Head of caudate nucleus (tissue), 42 donors: ENCODE data around the gene ACYP2.
"Not testable (repeated sequence)": the region's sequence is repeated elsewhere in the genome, so short reads cannot be mapped to it uniquely, and the experiment has no call there.

Source experiments
- DNase-seq, 42 donors: peaks; one replicate each; pipeline versions ENCODE4 v3.0.0 to v3.0.0-alpha.2; 2020 to 2021; ENCODE audit warnings: mixed read lengths in 7 of 42
- intact Hi-C: fragments of 100-400 bp; cut with DNase I; formaldehyde crosslinking; loops from one replicate; pipeline ENCODE4 v1.15.0; 2022

ACYP2 gene

DNA sequence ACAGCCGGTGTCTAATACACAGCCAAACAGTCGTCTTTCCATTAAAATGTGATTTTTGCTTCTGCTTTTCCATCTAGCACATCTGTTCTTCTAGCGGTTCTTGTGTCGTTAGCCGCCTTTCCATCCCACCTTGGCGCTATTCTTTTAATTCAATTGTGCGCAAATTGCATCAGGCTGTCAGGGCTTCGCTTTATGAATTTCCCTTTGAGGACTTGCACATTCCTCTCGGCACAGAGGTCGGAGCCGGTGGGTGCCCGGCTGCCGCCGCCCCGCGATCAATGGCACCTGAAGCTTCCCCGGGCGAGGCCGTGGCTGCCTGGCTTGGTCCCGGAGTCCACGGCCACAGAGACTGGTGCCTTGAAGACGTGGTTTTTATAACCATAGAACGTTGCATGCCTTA, 174.5 kb downstream of the ACYP2 start:
- intact Hi-C loops = no loop called here
- peak in 16 of 42 donors; percentile 9 to 50 (median 21) for DNase-seq

DNA sequence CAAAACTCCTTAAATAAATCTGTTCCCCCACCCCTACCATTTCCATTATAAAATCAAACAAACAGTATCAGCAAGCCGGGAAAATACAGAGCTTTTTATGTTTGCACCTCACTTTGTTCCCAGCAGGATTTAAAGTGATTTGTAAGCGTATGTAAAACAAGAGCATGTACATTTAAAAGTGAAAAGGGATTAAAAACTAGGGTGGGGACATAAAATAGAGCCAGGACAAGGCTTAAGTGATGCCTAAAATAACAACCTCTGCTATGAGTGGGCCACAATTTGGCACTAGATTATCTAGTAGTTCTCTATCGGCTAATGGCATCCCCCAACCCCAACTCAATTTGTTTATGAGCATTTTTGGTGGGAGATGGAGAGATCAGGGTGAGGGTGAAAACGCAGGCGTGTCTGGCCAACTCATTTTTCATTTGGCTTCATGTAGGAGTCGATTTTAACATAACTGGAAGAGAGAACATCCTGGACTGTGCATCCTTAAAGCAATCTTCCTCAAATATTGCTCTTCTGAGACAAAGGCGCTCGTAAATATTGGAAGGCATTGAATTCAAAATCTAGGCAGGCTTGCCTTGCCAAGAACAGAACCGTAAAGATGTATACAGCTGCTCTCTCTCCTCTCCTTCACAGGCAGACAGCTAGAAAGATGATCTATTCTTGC, 175.1 kb downstream of the ACYP2 start:
- intact Hi-C loops = no loop called here

DNA sequence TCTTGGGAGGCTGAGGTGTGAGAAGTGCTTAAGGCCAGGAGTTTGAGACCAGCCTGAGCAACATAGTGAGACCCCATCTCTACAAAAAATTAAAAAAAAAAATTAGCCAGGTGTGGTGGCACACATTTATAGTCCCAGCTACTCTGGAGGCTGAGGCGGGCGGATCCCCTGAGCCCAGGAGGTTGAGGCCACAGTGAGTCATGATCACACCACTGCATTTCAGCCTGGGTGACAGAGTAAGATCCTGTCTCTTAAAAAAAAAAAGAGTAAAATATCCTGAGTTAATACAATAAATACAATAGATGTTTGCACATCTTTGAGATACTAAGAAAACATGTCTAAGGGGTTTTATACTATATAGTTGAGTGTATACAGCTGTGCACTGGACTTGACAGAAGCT, 179.2 kb downstream of the ACYP2 start:
- intact Hi-C loops, DNase-seq: not testable (repeated sequence)

More for the DNA sequence above, 175.1 kb downstream of the ACYP2 start:
- peak in 1 of 42 donors; percentile 23 for DNase-seq

DNA sequence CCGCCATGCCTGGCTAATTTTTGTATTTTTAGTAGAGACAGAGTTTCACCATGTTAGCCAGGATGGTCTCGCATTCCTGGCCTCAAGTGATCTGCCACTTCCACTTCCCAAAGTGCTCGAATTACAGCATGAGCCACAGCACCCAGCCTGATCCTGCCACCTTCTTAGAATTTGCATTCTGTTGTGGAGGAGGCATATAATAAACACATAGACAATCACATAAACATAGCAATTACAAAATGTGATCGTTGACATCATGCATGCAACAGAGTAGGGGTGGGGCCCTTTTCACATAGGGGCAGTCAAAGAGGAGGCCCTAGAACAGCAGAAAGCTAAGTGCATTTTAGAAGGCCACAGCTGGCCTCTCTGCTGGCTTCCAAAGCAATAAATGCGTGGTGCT, 180.5 kb downstream of the ACYP2 start:
- intact Hi-C loops = no loop called here
- DNase-seq = no peak

DNA sequence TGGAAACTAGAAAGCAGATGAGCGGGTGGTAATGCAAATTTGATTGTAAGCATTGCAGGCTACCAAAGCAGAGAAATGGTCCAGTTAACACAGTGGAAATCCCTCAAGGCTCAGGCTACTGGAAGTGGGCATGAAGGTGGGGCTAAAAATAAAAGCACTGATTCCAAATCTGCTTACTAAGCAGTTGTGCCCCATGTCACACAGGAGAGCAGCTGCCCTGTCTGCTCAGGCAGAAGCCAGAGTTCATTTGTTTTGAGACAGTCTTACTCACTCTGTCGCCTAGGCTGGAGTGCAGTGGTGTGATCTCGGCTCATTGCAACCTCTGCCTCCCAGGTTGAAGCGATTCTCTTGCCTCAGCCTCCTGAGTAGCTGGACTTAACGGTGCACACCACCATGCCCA, 183.1 kb downstream of the ACYP2 start:
- intact Hi-C loops = no loop called here
- DNase-seq = no peak

DNA sequence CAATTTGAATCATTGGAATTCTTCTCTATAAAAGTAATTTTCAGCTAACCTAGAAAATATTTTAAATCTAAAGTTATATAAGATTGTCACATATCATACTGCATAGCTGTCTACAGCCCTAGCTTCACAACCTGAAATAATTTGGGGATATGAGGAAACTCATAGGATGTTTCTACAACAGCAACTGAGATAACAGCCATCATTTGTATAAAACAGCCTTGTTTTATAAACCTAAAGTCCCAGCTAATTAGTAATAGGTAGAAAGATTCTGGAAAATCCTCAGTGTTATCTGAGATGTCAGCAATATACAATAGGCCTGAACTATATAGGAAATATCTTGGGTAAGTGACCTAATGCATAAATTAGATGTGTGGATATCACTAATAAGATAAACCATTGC, 188.2 kb downstream of the ACYP2 start:
- intact Hi-C loops = no loop called here
- DNase-seq = no peak

DNA sequence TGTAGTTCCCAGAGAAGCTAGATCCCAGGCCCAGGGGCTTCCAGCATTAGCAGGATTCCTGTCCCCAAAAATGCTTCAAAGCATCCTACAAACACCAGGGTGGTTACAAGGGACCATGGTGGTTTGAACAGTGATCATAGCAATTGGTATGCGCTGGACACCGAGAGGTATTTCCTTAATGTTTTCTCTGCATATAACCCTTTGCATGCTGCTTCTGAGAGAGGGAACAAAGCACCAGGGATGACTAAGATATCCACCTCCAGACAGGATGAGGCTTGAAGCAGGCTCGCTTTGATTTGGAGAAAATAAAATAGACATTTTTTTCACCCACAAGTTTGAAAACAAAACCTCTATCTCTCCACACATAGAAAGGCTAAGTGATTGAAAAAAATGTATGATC, 191.1 kb downstream of the ACYP2 start:
- intact Hi-C loops = no loop called here
- no peak for DNase-seq

DNA sequence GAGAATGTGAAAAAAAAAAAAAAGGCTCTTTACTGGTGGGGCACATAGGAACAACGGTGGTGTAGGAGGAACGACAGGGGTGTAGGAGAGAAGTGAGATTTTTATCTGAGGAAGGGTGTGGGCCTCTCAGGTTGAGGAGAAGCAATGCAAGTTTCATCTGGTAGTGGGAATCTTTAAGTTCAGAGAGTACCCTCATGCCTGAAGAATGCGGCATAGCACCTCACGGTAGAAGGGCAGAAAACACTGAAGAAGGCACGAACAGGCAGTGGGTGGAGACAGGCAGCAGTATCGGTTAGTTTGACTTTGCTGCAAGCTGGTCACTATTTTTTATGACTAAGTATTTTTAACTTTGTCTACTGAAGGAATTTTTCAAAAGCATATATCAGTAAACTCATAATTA, 192.8 kb downstream of the ACYP2 start:
- intact Hi-C loops = no loop called here
- DNase-seq = no peak

DNA sequence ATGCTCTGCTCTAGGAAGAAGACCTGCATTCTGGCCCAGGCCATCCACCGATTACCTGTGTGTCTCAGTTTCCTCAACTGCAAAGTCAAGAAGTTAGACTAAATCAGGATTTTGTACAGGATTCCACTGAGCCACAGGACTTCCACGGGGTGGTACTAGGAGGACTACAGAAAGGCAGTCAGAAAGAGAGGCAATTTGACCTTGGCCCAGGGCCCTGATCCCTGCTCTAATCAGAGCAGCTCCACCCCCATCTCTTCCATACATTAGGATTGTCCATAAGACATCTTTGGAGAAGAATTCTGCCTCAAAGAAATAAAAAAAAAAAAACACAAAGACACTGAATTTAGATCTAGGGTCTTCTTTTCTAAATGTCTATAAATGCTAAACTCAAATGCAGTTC, 193.4 kb downstream of the ACYP2 start:
- intact Hi-C loops = no loop called here
- DNase-seq = no peak

DNA sequence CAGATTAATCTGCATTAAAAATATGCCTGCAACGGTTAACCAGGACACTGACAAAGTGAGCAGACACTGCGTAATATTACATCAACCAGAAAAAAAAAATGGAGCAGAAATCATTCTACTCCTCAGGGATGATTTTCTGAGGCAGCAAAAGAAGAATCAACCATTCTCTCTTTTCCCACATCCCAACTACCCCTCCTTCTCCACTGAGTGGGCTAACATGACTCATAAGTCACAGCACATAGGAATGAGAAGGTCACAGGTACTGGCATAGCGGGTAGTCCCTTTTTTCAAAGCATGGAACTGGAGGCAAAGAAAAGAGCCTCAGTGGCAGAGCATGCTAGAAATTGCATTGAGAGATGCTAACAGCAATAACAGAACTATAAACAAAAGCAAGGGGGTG, 194.9 kb downstream of the ACYP2 start:
- intact Hi-C loops = no loop called here
- DNase-seq = peak in 11 of 42 donors; percentile 7 to 67 (median 43)

DNA sequence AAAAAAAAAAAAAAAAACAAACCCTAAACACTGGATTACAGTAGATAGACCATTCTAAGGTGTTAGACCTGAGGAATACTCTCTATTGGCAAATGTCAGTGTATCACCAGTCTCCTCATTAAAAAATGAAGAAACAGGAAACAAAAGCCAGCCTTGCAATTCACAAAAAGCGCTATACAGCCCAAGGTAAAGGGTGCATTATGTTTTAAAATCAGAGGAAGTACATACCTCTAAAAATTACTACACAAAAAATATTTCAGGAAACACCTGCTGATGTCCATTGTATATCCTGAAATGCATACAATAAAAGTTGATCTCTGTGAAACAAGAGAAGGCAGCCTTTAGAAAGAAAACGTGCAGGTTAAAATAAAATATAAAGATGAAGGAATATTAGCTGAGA, 195.5 kb downstream of the ACYP2 start:
- no peak for DNase-seq
- intact Hi-C loops = no loop called here

DNA sequence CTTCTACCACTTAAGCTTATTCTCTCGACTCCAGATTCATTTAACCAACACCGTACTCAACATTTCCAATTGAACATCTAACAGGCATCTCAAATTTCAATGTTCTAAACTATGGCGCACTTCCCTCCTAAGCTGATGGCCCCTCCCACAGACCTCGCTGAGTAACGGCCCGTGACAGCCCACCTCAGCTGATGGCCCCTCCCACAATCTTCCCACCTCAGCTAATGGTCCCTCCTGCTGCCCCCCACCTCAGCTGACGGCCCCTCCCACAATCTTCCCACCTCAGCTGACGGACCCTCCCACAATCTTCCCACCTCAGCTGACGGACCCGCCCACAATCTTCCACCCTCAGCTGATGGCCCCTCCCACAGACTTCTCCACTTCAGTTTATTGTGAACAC, 197.7 kb downstream of the ACYP2 start:
- intact Hi-C loops = no loop called here
- no peak for DNase-seq

DNA sequence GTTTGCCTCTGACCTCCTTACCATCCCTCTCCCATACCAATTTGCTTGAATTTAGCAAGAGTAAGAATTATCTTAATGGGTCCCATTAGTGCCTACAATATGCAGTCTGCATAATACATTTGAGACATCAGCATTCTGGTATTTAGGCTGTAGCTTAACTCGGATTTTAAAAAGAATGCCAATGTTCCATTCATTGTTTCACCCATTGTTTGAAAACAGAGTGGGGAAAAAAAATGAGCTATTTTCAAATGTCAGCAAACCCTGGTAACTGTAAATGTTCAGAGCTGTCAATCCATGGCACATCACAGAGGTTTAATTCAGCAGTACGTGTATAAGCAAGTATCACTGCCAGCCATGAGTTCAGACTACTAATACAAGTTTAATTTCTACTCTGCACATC, 202.6 kb downstream of the ACYP2 start:
- intact Hi-C loops = no loop called here

DNA sequence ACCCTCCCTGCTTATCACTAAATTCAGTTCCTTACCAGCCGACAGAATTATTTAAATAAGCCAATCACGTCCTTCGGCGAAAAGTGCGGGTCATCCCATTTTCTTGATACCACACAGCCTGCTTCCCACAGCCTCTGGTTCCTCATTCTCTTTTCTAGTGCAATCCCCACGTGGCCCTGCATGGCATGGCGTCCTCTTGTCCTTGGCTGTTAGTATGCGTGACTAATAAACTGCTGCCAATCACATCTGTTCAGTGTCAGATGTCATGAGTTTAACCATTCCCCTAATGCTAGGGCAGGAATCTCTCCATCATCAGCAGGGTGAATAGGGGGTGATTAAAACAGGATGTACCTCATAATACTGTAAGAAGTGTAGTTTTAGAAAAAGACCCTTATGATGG, 203.4 kb downstream of the ACYP2 start:
- intact Hi-C loops = no loop called here
- DNase-seq = no peak

More for the DNA sequence above, 202.6 kb downstream of the ACYP2 start:
- no peak for DNase-seq

DNA sequence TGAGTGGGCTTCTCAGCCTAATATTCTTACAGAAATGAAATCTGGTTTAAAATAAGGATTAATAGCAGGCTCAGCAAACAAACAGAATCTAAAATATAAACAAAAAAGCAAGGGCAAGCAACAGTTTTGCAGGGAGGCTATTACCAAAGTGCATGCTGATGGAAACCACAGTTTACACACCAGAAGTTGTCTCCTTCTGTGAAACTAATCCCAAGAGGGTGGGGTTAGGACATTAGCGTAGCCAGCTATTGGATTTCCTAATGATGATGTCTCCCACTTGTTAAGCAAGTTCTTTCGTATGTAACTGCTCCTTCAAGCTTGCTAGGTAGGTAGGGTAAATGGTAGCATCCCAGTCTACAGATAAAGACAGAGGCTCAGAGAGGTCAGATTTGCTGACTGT, 205.6 kb downstream of the ACYP2 start:
- no peak for DNase-seq
- intact Hi-C loops = no loop called here

DNA sequence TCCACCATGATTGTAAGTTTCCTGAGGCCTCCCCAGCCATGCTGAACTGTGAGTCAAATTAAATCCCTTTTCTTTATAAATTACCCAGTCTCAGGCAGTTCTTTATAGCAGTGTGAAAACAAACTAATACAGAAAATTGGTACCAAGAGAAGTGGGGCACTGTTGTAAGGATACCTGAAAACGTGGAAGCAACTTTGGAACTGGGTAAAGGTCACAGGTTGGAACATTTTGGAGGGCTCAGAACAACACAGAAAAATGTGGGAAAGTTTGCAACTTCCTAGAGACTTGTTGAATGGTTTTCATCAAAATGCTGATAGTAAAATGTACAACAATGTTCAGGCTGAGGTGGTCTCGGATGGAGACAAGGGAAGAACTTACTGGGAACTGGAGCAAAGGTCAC, 209.1 kb downstream of the ACYP2 start:
- intact Hi-C loops, DNase-seq: not testable (repeated sequence)

DNA sequence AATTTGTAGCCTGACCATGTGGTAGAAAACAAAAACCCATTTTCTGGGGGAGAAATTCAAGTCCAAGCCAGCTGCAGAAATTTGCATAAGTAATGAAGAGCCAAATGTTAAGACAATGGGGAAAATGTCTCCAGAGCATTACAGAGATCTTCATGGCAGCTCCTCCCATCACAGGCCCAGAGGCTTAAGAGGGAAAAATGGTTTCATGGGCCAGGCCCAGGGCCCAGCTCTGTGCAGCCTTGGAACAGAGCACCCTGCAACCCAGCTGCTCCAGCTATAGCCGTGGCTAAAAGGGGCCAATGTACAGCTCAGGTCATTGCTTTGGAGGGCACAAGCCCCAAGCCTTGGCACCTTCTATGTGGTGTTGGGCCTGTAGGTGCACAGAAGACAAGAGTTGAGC, 209.7 kb downstream of the ACYP2 start:
- no peak for DNase-seq
- intact Hi-C loops = no loop called here

DNA sequence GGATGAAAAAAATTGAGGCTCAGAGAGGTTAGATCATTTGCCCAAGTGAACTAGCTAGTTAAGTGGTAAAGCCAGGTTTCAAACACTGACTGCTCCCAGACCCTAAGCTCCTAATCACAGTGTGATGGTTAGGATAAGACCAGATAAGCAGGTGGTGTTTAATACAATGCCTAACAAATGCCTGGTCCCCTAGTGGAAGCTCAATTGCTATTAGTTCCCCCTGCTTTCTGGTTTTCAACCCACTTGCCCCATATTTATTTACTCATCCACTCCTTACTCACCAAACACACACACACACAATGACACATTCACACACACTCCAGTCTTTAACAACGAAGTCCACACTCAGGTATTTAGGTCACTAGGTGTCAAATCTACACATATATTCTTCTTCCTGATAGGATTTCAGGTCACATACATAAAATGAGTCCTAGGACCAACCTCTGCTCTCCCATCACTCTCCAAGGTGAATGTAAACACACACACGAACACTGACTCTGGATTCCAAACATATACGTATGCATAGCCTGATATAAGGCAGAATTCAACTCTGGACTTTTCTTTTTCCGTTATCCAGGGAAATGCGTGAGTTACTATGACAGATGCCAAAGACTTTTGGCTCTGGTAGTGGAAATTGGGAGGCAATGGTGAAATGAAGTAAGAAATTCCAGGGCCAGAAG, 214.2 kb downstream of the ACYP2 start:
- no peak for DNase-seq
- intact Hi-C loops = loop anchor here (5.0 to 10.0 kb wide), 3 partner anchors 122 to 215 kb away; partner anchors contain the start of genes ACYP2 and SPTBN1

DNA sequence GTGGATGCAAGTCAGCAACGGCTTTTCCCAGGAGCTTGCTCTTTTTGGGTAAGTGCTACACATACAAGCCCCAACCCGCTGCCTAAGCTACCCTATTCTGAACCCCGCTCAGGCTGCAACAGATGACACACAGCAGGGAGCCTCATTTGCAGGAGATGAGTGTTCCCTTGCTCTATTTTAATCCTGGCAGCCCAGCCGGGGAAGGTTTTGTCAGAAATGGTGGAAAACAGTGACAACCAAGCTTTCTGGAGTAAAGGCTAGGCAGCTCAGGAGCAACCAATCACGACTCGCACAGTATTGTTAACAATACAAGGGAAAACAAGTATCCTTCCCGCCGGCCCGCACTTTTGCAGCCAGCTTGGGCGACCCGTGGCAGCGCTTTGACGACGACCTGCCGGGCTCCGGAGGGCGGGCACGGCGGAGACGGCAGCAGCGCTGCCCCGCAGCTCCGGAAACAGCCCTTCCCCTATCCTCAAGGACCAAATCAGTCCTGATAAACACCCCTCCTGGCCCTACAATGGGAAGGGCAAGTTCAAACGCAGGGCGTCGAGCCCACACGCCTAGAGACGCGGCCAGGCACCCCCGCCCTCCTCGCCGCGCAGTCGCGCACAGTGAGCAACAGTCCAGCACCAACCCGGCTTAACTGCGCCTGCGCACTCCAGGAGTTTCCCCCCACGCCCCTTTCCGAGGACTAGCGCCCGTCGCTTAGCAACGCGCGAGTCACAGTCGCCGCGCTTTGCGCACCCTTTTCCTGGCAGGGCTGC, 214.9 kb downstream of the ACYP2 start:
- DNase-seq = peak; percentile 91 to 99 (median 97)
- intact Hi-C loops = loop anchor here (5.0 to 10.0 kb wide), 3 partner anchors 123 to 216 kb away; partner anchors contain the start of genes ACYP2 and SPTBN1
